M059J (cell line): Measurements from ENCODE around the gene CMKLR1. TPM values are rescaled to one million over a fixed set of nuclear protein-coding genes. Genes with fewer than 3 reads are reported as not detected.

Source experiments
- DNase-seq: peaks from one replicate; pipeline ENCODE4 v3.0.0-alpha.2; 2012; ENCODE audit warnings: low read depth
- total RNA-seq: library from RNA; depleted of rRNA; stranded (reverse); fragments of >200 nt; shearing (Covaris generic); gene quantifications from 2 replicates; pipeline ENCODE4 v1.2.3, GENCODE V29; 2014

Gene CMKLR1
- total RNA-seq, 1 experiment from 2014 or later, result 0.05 TPM

- DNase-seq, result no peak
These were observed 24.1 kb upstream of the CMKLR1 start for GRCh38 chr12:108363165-108363564.

GRCh38 chr12:108361606-108362005, 22.5 kb upstream of the CMKLR1 start:
- no peak for DNase-seq

- peak; percentile 51 for DNase-seq
These were observed 21.4 kb upstream of the CMKLR1 start for GRCh38 chr12:108360487-108360886.

GRCh38 chr12:108360057-108360456, 20.9 kb upstream of the CMKLR1 start:
- DNase-seq, result no peak

- no peak for DNase-seq
These were observed 19.5 kb upstream of the CMKLR1 start for GRCh38 chr12:108358580-108358965.

- DNase-seq, result no peak
These were observed 18.9 kb upstream of the CMKLR1 start for GRCh38 chr12:108357834-108358579.

GRCh38 chr12:108356835-108357806, 18.0 kb upstream of the CMKLR1 start:
- DNase-seq, result no peak

- no peak for DNase-seq
These were observed 16.0 kb upstream of the CMKLR1 start for GRCh38 chr12:108355069-108355468.

- DNase-seq, result no peak
These were observed 13.5 kb upstream of the CMKLR1 start for GRCh38 chr12:108352591-108352990.

GRCh38 chr12:108350511-108350910, 11.4 kb upstream of the CMKLR1 start:
- DNase-seq, result no peak

GRCh38 chr12:108349278-108349688, 10.2 kb upstream of the CMKLR1 start:
- peak; percentile 37 for DNase-seq

GRCh38 chr12:108348842-108349241, 9.7 kb upstream of the CMKLR1 start:
- DNase-seq, result no peak

- DNase-seq, result no peak
These were observed 7.9 kb upstream of the CMKLR1 start for GRCh38 chr12:108346727-108347710.

- DNase-seq, result no peak
These were observed 6.9 kb upstream of the CMKLR1 start for GRCh38 chr12:108345716-108346633.

GRCh38 chr12:108342985-108343384, 3.9 kb upstream of the CMKLR1 start:
- peak; percentile 10 for DNase-seq

- DNase-seq, result no peak
These were observed 3.0 kb upstream of the CMKLR1 start for GRCh38 chr12:108341854-108342847.

- no peak for DNase-seq
These were observed 2.2 kb upstream of the CMKLR1 start for GRCh38 chr12:108341356-108341755.

GRCh38 chr12:108340037-108340436, 926 bp upstream of the CMKLR1 start:
- no peak for DNase-seq
